DND-41 (cell line): ENCODE results near the gene UTRN.

Experiments
- EZH2 ChIP-seq: IDR thresholded peaks from 3 replicates; pipeline ENCODE4 v1.6.1; 2012; ENCODE audit warnings: borderline replicate concordance, low read depth, mild to moderate bottlenecking, moderate library complexity, low read length, inconsistent platforms; ENCODE audit not compliant: severe bottlenecking
- TF ChIP-seq, protein P1 (sequence below): IDR thresholded peaks from 2 replicates; pipeline ENCODE4 v1.5.1; 2012; ENCODE audit warnings: borderline replicate concordance, low read length, moderate library complexity, mild to moderate bottlenecking; ENCODE audit not compliant: poor library complexity, severe bottlenecking; ENCODE audit errors: extremely low read depth

DNA sequence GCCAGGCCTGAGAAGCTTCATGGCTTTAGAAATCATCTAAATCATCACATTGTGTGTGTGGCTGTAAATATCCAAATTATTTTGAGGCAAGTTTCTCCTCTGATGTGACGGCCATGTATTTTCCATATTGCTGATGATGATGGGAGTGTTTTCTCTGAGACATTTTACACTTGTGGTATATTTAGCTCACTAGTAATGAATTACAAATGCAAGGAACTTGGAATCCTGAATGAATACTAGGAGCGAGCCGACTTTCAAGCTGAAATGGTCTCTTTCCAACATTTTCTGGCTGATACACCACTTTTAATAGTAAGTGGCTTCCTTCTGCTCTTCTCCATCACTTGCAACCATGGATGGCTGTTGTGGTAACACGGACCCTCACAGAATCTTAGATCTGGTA is 41.3 kb downstream of the UTRN start:
- TF ChIP-seq, protein P1, sequence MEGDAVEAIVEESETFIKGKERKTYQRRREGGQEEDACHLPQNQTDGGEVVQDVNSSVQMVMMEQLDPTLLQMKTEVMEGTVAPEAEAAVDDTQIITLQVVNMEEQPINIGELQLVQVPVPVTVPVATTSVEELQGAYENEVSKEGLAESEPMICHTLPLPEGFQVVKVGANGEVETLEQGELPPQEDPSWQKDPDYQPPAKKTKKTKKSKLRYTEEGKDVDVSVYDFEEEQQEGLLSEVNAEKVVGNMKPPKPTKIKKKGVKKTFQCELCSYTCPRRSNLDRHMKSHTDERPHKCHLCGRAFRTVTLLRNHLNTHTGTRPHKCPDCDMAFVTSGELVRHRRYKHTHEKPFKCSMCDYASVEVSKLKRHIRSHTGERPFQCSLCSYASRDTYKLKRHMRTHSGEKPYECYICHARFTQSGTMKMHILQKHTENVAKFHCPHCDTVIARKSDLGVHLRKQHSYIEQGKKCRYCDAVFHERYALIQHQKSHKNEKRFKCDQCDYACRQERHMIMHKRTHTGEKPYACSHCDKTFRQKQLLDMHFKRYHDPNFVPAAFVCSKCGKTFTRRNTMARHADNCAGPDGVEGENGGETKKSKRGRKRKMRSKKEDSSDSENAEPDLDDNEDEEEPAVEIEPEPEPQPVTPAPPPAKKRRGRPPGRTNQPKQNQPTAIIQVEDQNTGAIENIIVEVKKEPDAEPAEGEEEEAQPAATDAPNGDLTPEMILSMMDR = no peak
- TF ChIP-seq EZH2 = no peak
